Mesendoderm (in vitro differentiated cells): ENCODE data around the gene ARL4D.

Experiments used
- DNase-seq: peaks from one replicate; pipeline ENCODE4 v3.0.0; 2013
- H2AK5ac ChIP-seq: 2 replicates; pipeline ENCODE4 v1.6.1; 2013; ENCODE audit warnings: low read length, inconsistent platforms
- H2BK120ac ChIP-seq: 2 replicates; pipeline ENCODE4 v1.6.1; 2013; ENCODE audit warnings: low read depth, mild to moderate bottlenecking, low read length, moderate library complexity, mixed read lengths
- H2BK15ac ChIP-seq: replicated peaks from 2 replicates; pipeline ENCODE4 v1.6.1; 2013; ENCODE audit warnings: low read depth, mild to moderate bottlenecking, moderate library complexity
- H2BK5ac ChIP-seq: 2 replicates; pipeline ENCODE4 v1.6.1; 2013; ENCODE audit warnings: low read length, inconsistent platforms
- H3K18ac ChIP-seq: 2 replicates; pipeline ENCODE4 v1.6.1; 2013; ENCODE audit warnings: mild to moderate bottlenecking, low read length, mixed read lengths
- H3K23ac ChIP-seq: one replicate; pipeline ENCODE4 v1.6.1; 2013; ENCODE audit warnings: low read length
- H3K27ac ChIP-seq: 2 replicates; pipeline ENCODE4 v1.5.1; 2013; ENCODE audit warnings: low read depth, mild to moderate bottlenecking, inconsistent platforms, low read length, moderate library complexity
- H3K27me3 ChIP-seq: 2 replicates; pipeline ENCODE4 v1.6.1; 2013; ENCODE audit warnings: low read length, control low read depth, mild to moderate bottlenecking, inconsistent platforms; ENCODE audit not compliant: insufficient read depth, poor library complexity
- H3K36me3 ChIP-seq: 2 replicates; pipeline ENCODE4 v1.6.1; 2013; ENCODE audit warnings: low read length, inconsistent platforms; ENCODE audit not compliant: control insufficient read depth, insufficient read depth
- H3K4ac ChIP-seq: one replicate; pipeline ENCODE4 v1.6.1; 2013; ENCODE audit warnings: low read depth, mild to moderate bottlenecking, low read length, moderate library complexity
- H3K4me1 ChIP-seq: 2 replicates; pipeline ENCODE4 v1.6.1; 2013; ENCODE audit warnings: low read depth, low read length, inconsistent platforms; ENCODE audit not compliant: control insufficient read depth
- H3K4me2 ChIP-seq: 2 replicates; pipeline ENCODE4 v1.6.1; 2013; ENCODE audit warnings: low read length
- H3K4me3 ChIP-seq: 2 replicates; pipeline ENCODE4 v1.5.1; 2013; ENCODE audit warnings: mild to moderate bottlenecking, low read length
- H3K56ac ChIP-seq: one replicate; pipeline ENCODE4 v1.6.1; 2013; ENCODE audit warnings: low read length
- H3K79me1 ChIP-seq: 2 replicates; pipeline ENCODE4 v1.6.1; 2013; ENCODE audit warnings: low read length, inconsistent platforms
- H3K79me2 ChIP-seq: 2 replicates; pipeline ENCODE4 v1.6.1; 2013; ENCODE audit warnings: mild to moderate bottlenecking, low read length; ENCODE audit not compliant: control insufficient read depth, insufficient read depth
- H3K9ac ChIP-seq: 2 replicates; pipeline ENCODE4 v1.6.1; 2013; ENCODE audit warnings: low read length, inconsistent platforms
- H4K5ac ChIP-seq: one replicate; pipeline ENCODE4 v1.6.1; 2013; ENCODE audit warnings: low read length
- H4K8ac ChIP-seq: one replicate; pipeline ENCODE4 v1.6.1; 2013; ENCODE audit warnings: low read depth, mild to moderate bottlenecking, control low read depth, low read length, moderate library complexity
- WGBS: extraction: QIAGEN DNeasy Blood & Tissue Kit; methylation state at CpG from one replicate; pipeline ENCODE4 v1.1.7; 2013; ENCODE audit warnings: low lambda C conversion rate, missing lambda C conversion rate; ENCODE audit not compliant: insufficient coverage; ENCODE audit errors: extremely low coverage; 5-methylcytosine and 5-hydroxymethylcytosine counted together

The ARL4D gene

GRCh38 chr17:43406676-43407645 lies 8.2 kb downstream of the ARL4D start:
- Histone ChIP-seq H2BK5ac (peak overlapping the region; percentile 57), H3K27me3 (no peaks in the 10 kb centered on the region), H3K4ac (peak overlapping the region; percentile 75), H2BK15ac (no peak overlapping the region), H3K27ac (peak overlapping the region; percentile 39), H3K9ac (peak overlapping the region; percentile 48), H3K4me2 (no peak overlapping the region), H4K5ac (peak overlapping the region; percentile 37), H3K4me3 (no peak overlapping the region), H2BK120ac (peak overlapping the region; percentile 46), H2AK5ac (peak overlapping the region; percentile 1), H3K79me1 (peaks cover 2% of the 10 kb centered on the region), H4K8ac (no peak overlapping the region), H3K4me1 (peaks cover 23% of the 10 kb centered on the region), H3K36me3 (no peaks in the 10 kb centered on the region), H3K23ac (no peak overlapping the region), H3K18ac (peak overlapping the region; percentile 60), H3K79me2 (peaks cover 3% of the 10 kb centered on the region), H3K56ac (peak overlapping the region; percentile 86)
- peak; percentile 85 for DNase-seq
- WGBS, result no CpG with 5 or more reads among the region's 10 CpGs

- Histone ChIP-seq H2BK5ac (no peak overlapping the region), H3K4me1 (peaks cover 22% of the 10 kb centered on the region), H4K5ac (no peak overlapping the region), H4K8ac (no peak overlapping the region), H3K4me3 (no peak overlapping the region), H3K4me2 (no peak overlapping the region), H3K18ac (peak overlapping the region; percentile 3), H2AK5ac (no peak overlapping the region), H3K4ac (no peak overlapping the region), H3K23ac (no peak overlapping the region), H2BK120ac (no peak overlapping the region), H3K27me3 (no peaks in the 10 kb centered on the region), H3K79me2 (no peaks in the 10 kb centered on the region), H3K56ac (peak overlapping the region; percentile 51), H3K79me1 (no peaks in the 10 kb centered on the region), H3K9ac (no peak overlapping the region), H3K27ac (peak overlapping the region; percentile 34), H2BK15ac (no peak overlapping the region), H3K36me3 (no peaks in the 10 kb centered on the region)
- WGBS, result no CpG with 5 or more reads among the region's 3 CpGs
- no peak for DNase-seq
Observed at GRCh38 chr17:43409131-43409530, 10.3 kb downstream of the ARL4D start.

GRCh38 chr17:43410557-43411368 lies 12.0 kb downstream of the ARL4D start:
- no peaks in the 10 kb centered on the region for H3K36me3 ChIP-seq
- H3K4me2 ChIP-seq, result no peak overlapping the region
- H2BK5ac ChIP-seq, result no peak overlapping the region
- DNase-seq, result no peak
- no peaks in the 10 kb centered on the region for H3K79me1 ChIP-seq
- no peaks in the 10 kb centered on the region for H3K27me3 ChIP-seq
- H3K18ac ChIP-seq, result peak overlapping the region; percentile 54
- no peak overlapping the region for H4K5ac ChIP-seq
- H3K4ac ChIP-seq, result peak overlapping the region; percentile 60
- H3K4me1 ChIP-seq, result peaks cover 21% of the 10 kb centered on the region
- H3K4me3 ChIP-seq, result no peak overlapping the region
- H2BK120ac ChIP-seq, result peak overlapping the region; percentile 48
- peak overlapping the region; percentile 43 for H2AK5ac ChIP-seq
- no CpG with 5 or more reads among the region's 6 CpGs for WGBS
- H3K79me2 ChIP-seq, result no peaks in the 10 kb centered on the region
- H3K56ac ChIP-seq, result peak overlapping the region; percentile 26
- H2BK15ac ChIP-seq, result no peak overlapping the region
- no peak overlapping the region for H3K9ac ChIP-seq
- peak overlapping the region; percentile 65 for H4K8ac ChIP-seq
- no peak overlapping the region for H3K27ac ChIP-seq
- no peak overlapping the region for H3K23ac ChIP-seq

GRCh38 chr17:43411369-43411677 lies 12.5 kb downstream of the ARL4D start:
- Histone ChIP-seq H3K79me2 (no peaks in the 10 kb centered on the region), H4K5ac (no peak overlapping the region), H3K4ac (peak overlapping the region; percentile 60), H3K18ac (no peak overlapping the region), H3K4me2 (no peak overlapping the region), H3K36me3 (no peaks in the 10 kb centered on the region), H3K27ac (no peak overlapping the region), H3K9ac (no peak overlapping the region), H3K56ac (peak overlapping the region; percentile 39), H3K4me1 (peaks cover 21% of the 10 kb centered on the region), H4K8ac (peak overlapping the region; percentile 65), H3K27me3 (no peaks in the 10 kb centered on the region), H3K4me3 (no peak overlapping the region), H2AK5ac (no peak overlapping the region), H2BK5ac (no peak overlapping the region), H3K23ac (no peak overlapping the region), H2BK15ac (no peak overlapping the region), H3K79me1 (no peaks in the 10 kb centered on the region), H2BK120ac (no peak overlapping the region)
- DNase-seq, result no peak

GRCh38 chr17:43411749-43412148 lies 13.0 kb downstream of the ARL4D start:
- no CpG with 5 or more reads among the region's 6 CpGs for WGBS
- Histone ChIP-seq H3K23ac (no peak overlapping the region), H4K5ac (no peak overlapping the region), H3K56ac (peak overlapping the region; percentile 83), H3K4me3 (no peak overlapping the region), H4K8ac (no peak overlapping the region), H2BK15ac (no peak overlapping the region), H2AK5ac (peak overlapping the region; percentile 20), H3K27me3 (no peaks in the 10 kb centered on the region), H2BK5ac (peak overlapping the region; percentile 39), H3K79me2 (no peaks in the 10 kb centered on the region), H3K4me1 (peaks cover 19% of the 10 kb centered on the region), H3K4me2 (no peak overlapping the region), H3K27ac (no peak overlapping the region), H2BK120ac (no peak overlapping the region), H3K18ac (no peak overlapping the region), H3K4ac (no peak overlapping the region), H3K9ac (peak overlapping the region; percentile 21), H3K36me3 (no peaks in the 10 kb centered on the region), H3K79me1 (no peaks in the 10 kb centered on the region)
- no peak for DNase-seq
